ENCODE results near the gene PSMB10. TPM values are rescaled to one million over a fixed set of nuclear protein-coding genes. Genes with fewer than 3 reads are reported as not detected.

PSMB10 gene
- total RNA-seq, 4 donors from 2014 or later: 65.6 to 100 (median 68.6) TPM

- no peaks in the 10 kb centered on the region for H3K36me3 ChIP-seq
- H3K27ac ChIP-seq: peak overlapping the region; percentile 59 to 89 (median 71)
- no peaks in the 10 kb centered on the region for H3K27me3 ChIP-seq
- no peak overlapping the region for H3K4me3 ChIP-seq
- H3K9me3 ChIP-seq: no peaks in the 10 kb centered on the region
- 91% methylated on average over 24 of the region's 24 CpGs; no CpG with 5 or more reads in 1 of the 2 donors for WGBS, 2 donors (ENCODE audit: low coverage in 1 of 2)
- intact Hi-C loops (cut with DNase I; ENCODE audit: low total_unique reads) (no loop called here), in situ Hi-C loops (cut with MboI; ENCODE audit: low pct_ligation_motif_present in 1 of 4, low pct_unique_long_range_greater_than_20kb in 1 of 4, low sequenced_read_pairs in 3 of 4) (no loop called here)
- peaks cover 17 to 22% (median 20%) of the 10 kb centered on the region in 4 donors for H3K4me1 ChIP-seq
- TF ChIP-seq POLR2A (IDR thresholded peaks at IDR 0.05): no peak
- TF ChIP-seq POLR2AphosphoS5 (IDR thresholded peaks at IDR 0.05): no peak
- TF ChIP-seq EP300 (IDR thresholded peaks at IDR 0.05; ENCODE audit: low read depth): no peak
- TF ChIP-seq, protein P1, sequence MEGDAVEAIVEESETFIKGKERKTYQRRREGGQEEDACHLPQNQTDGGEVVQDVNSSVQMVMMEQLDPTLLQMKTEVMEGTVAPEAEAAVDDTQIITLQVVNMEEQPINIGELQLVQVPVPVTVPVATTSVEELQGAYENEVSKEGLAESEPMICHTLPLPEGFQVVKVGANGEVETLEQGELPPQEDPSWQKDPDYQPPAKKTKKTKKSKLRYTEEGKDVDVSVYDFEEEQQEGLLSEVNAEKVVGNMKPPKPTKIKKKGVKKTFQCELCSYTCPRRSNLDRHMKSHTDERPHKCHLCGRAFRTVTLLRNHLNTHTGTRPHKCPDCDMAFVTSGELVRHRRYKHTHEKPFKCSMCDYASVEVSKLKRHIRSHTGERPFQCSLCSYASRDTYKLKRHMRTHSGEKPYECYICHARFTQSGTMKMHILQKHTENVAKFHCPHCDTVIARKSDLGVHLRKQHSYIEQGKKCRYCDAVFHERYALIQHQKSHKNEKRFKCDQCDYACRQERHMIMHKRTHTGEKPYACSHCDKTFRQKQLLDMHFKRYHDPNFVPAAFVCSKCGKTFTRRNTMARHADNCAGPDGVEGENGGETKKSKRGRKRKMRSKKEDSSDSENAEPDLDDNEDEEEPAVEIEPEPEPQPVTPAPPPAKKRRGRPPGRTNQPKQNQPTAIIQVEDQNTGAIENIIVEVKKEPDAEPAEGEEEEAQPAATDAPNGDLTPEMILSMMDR (IDR thresholded peaks at IDR 0.05): no peak
- DNase-seq: no peak
Measured at GRCh38 chr16:67944690-67945391, 8.2 kb upstream of the PSMB10 start.

- TF ChIP-seq POLR2AphosphoS5 (IDR thresholded peaks at IDR 0.05): peak in 2 of 3 donors; percentile 31
- TF ChIP-seq, protein P1 (IDR thresholded peaks at IDR 0.05): no peak
- Histone ChIP-seq H3K9me3 (no peaks in the 10 kb centered on the region), H3K36me3 (no peaks in the 10 kb centered on the region), H3K4me1 (peaks cover 20 to 22% (median 20%) of the 10 kb centered on the region in 4 donors), H3K27ac (peak within 1 kb of the TSS; percentile 59 to 89 (median 71)), H3K27me3 (no peaks in the 10 kb centered on the region), H3K4me3 (no peak within 1 kb of the TSS)
- DNase-seq: peak; percentile 43
- WGBS, 2 donors (ENCODE audit: low coverage in 1 of 2): 37% methylated on average over 22 of the region's 23 CpGs; no CpG with 5 or more reads in 1 of the 2 donors
- in situ Hi-C loops (cut with MboI; ENCODE audit: low pct_ligation_motif_present in 1 of 4, low pct_unique_long_range_greater_than_20kb in 1 of 4, low sequenced_read_pairs in 3 of 4) (no loop called here), intact Hi-C loops (cut with DNase I; ENCODE audit: low total_unique reads) (loop anchor here (1.0 kb wide), 1 partner anchor 48 kb away; no protein-coding TSS in a partner anchor)
Measured at GRCh38 chr16:67943619-67944504, 7.2 kb upstream of the PSMB10 start, which contains the start of gene LCAT. LCAT (minus strand) TSS chr16:67944120; CDS start chr16:67944101, 19 bp downstream.

DNA sequence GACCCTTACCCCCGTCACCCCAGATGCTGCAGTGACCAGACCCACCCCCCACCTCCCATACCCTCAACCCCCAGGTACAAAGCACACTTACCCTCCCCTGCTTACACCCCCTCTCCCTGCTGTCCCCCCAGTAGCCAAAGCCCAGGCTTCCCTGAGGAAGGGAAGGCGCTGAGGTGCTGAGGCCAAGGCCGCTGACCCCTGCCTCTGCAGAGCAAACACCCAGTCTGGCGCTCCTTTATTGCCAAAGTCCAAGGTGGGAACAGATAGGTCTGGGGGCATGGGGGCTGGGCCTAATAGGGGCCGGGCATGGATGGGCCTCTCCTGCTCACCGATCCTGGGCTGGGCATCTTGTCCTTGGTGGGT, 6.6 kb upstream of the PSMB10 start:
- H3K9me3 ChIP-seq: no peaks in the 10 kb centered on the region
- 91% methylated on average over 5 of the region's 6 CpGs; no CpG with 5 or more reads in 1 of the 2 donors for WGBS, 2 donors (ENCODE audit: low coverage in 1 of 2)
- H3K4me3 ChIP-seq: no peak overlapping the region
- peaks cover 20 to 22% (median 20%) of the 10 kb centered on the region in 4 donors for H3K4me1 ChIP-seq
- H3K27me3 ChIP-seq: no peaks in the 10 kb centered on the region
- in situ Hi-C loops (cut with MboI; ENCODE audit: low pct_ligation_motif_present in 1 of 4, low pct_unique_long_range_greater_than_20kb in 1 of 4, low sequenced_read_pairs in 3 of 4): no loop called here
- H3K36me3 ChIP-seq: no peaks in the 10 kb centered on the region
- intact Hi-C loops (cut with DNase I; ENCODE audit: low total_unique reads): loop anchor here (1.0 kb wide), 1 partner anchor 47 kb away; no protein-coding TSS in a partner anchor
- TF ChIP-seq, protein P1 (IDR thresholded peaks at IDR 0.05): no peak
- TF ChIP-seq POLR2A (IDR thresholded peaks at IDR 0.05): no peak
- no peak for TF ChIP-seq EP300 (IDR thresholded peaks at IDR 0.05; ENCODE audit: low read depth)
- no peak for DNase-seq
- H3K27ac ChIP-seq: peak overlapping the region; percentile 59 to 89 (median 71)
